Stimulated activated CD8-positive, alpha-beta memory T cell treated with anti-CD3 and anti-CD28 coated beads, Interleukin-4, amount 100 ng/mL, for 48 hours (primary cell): ENCODE data around the gene PRG2.

Experiments
- DNase-seq: peaks from one replicate; pipeline ENCODE4 v3.0.0-alpha.2; 2020

Gene PRG2

DNA sequence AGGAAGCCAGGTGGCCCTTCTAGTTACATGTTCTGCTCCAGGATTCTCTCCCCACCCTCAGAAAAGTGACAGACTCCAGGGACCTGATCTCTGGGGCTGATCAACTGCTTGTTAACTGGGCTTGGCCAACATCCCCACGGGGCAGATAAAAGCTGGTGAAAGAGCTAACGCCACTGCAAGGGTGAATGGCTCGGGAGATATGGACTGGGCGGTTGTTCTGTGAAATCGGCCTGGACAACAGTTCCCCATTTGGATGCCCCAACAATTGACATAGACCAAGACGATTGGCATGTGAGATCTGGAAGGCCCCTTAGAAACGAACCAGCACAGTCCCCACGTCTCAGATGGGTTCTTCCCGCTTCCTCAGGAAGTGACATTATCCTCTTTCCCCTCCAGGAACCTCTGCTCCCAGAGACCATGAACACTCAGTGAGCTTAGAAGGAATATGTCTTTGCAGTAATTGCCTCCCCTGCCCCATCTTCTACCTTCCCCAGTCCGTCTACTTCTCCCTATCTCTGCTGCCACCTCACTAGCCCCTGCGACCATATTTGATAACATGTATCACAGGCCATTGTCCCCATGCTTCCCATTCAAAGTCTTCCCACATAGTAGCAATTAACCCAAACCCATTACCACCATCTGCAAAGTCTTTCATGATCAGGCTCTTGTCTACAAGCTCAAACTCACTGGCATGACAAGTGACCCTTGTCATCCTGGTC, 5.6 kb upstream of the PRG2 start:
- DNase-seq, result no peak

- no peak for DNase-seq
These were observed 3.9 kb upstream of the PRG2 start for GRCh38 chr11:57394203-57394965.

GRCh38 chr11:57392763-57393105, 2.3 kb upstream of the PRG2 start:
- DNase-seq, result no peak

DNA sequence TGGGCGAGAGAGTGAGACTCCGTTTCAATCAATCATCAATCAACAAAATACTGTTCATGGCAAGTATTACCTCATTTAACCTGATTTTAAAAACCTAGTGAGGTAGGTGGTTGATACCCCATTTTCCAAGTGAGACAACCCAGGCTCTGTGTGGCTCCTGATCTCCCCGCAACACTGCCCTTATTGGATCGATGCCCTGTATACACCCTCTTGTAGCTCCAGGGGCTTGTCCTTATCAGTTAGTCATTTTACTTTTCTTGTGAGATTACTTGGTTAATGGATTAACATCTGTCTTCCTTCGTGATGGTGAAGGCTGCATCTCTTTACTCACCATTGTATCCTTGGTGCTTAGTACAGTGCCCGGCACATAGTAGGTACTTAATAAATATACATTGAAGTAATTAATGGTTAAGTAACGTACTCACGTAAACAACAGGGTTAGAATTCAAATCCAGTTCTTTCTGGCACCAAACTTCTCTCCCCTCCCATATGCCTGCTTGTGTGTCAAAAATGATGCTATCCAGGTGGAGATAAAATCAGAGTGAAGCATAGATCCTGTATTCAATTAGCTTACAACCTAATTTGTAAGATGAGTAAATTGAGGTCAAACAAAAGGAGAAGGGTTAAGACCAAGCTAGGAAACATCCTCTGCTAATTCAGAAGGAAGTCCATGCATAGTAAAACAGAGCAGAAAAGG, 1.8 kb upstream of the PRG2 start:
- DNase-seq, result no peak

DNA sequence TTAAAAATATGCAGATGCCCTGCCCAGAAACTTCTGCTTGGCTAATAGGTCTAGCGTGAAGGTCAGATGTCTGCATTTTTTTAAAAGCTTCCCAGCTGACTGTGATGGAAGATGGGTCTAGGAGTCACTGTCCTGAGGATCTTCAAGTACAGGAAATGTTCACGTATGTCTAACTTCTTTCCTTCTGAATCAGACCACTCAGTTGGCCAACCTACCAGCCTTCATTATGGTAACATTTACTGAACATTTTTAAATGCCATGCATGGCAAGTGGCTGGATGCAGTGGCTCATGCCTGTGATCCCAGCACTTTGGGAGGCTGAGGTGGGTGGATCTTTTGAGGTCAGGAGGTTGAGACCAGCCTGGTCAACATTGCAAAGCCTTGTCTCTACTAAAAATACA, 1.1 kb upstream of the PRG2 start:
- no peak for DNase-seq

DNA sequence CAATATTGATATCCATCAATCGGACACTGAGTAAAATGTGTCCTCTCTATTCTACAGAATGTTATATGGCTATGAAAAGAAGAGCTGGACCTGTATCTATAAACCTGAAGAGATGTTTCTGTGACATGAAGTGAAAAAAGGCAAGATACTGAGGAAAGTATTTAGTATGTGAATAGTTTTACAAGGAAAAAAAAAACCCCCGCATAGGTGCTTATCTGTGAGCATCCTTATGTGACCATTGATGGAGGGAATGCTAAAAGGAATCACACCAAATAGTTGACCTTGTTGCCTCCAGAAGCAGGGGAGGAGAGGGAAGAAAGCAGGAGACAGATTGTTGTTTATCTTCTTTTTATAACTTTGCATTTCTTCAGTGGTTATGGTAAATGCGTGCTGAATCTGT, 661 bp upstream of the PRG2 start:
- no peak for DNase-seq

GRCh38 chr11:57387289-57388030, 3.0 kb downstream of the PRG2 start:
- DNase-seq, result no peak

DNA sequence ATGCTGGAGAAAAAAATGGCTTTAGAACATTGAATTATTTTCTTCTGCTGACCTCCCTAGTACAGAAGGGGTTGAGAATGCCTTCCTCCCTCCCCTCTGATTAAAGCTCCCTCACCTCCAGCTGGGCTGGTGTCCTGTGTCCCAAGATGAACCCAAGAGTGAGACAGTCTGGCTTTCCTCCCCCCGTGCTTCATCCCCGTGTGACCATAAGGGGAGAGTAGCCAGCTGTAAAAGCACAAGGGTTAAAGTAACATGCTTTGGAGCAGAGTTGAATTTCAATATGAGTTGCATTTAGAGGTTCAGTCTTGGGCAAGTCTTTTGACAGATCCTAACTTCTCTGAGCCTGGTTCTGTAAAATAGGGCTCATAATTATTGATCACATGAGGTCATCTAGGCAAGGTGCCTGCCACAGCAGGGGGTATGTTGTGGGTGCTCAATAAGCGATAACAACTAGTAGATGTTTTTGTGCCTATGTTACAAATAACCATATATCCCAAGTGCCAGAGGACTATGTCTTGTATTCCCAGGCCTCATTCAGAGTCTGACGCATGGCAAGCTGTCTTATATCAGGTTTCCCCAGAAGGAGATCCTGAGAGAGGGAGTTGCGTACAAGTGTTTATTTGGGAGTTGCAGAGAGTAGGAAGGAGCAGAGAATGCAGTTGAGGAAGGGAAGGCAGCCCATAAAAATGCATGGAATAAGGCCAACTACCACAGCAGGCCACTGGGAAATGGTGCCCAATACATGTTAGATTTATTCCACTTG, 4.1 kb downstream of the PRG2 start:
- DNase-seq, result no peak

DNA sequence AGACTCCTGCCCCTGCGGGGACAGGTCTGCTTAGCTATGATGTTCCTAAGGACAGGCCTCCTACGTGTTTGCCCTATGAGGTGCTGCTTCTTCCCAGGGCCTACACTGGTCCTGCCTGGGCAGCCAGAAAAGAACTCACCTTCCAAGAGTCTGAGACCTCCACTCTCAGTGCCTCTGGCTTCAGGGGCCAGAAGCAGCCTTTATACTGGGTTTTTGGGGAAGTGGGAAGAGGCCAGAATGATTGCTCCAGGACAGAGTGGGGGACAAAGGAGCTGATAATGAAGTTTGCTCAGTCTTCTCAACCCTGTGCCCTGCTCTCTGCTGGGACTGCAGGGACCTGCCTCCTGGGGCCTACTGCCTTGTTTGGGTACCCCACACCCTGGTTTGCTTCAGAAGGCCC, 9.5 kb downstream of the PRG2 start, which contains the start of gene PRG3:
Gene PRG3, minus strand, starts transcription at position 176 of the 400 bp plus-strand sequence. CDS start 442 bp downstream, outside the sequence.
- DNase-seq, result no peak

DNA sequence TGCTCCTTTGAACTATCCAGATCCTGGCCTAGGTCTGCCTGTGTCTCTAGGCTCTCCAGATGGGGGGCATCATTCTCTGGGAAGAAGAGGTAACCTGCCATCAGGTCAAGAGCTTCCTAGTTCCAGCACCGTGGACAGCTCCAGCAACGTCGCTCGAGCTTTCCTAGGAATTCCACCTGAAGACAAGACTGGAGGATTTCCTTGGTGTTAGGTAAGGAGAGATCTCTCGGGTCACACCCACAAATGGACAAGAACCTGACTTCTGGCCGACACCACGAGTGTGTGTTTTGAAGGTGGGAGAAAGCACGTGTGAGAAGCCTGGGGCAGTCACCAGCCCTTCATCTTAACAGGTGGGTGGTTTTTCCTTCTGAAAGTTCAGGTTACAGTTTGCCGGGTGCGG, 10.7 kb downstream of the PRG2 start:
- DNase-seq, result no peak

DNA sequence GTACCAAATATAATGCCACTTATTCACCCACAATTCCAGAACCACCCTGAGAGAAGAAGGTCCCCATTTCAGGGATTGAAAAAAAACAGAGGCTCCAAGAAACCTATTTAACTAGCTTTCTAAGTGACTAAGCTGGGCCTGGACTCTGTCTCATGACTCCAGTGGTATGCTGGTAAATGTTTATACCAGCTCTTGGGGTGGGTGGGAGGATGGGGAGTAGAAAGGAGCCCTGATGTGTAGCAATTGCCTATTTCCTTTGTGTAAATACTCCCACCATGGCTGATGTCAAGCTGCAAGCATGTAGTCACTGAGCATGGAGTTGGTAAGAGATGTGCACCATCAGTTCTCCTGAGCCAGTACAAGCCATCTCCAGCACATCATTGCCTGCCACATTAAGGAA, 12.3 kb downstream of the PRG2 start:
- no peak for DNase-seq

GRCh38 chr11:57377107-57377506, 13.3 kb downstream of the PRG2 start:
- DNase-seq, result no peak

GRCh38 chr11:57376095-57377090, 14.1 kb downstream of the PRG2 start:
- no peak for DNase-seq

DNA sequence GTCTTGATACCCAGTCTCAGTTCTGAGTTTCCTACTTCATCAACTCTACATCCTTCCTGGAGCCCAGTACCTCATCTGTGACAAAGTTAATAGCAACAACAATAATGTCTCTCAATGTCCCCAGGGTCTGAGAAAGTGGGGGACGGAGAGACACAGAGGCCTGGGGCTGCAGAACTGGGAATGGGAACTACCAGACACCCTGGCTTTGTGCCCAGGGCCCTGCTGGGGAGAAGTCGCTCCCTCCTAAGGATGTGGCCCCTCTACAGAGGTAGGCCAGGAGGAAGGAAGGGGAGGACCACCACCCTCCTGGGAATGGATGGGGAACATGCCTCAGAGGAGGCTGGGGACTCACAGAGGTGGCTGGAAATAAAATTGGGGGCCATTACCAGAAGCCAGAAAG, 15.0 kb downstream of the PRG2 start:
- DNase-seq, result no peak

- DNase-seq, result no peak
These were observed 15.5 kb downstream of the PRG2 start for GRCh38 chr11:57374966-57375365.

GRCh38 chr11:57373146-57373545, 17.3 kb downstream of the PRG2 start:
- DNase-seq, result no peak

DNA sequence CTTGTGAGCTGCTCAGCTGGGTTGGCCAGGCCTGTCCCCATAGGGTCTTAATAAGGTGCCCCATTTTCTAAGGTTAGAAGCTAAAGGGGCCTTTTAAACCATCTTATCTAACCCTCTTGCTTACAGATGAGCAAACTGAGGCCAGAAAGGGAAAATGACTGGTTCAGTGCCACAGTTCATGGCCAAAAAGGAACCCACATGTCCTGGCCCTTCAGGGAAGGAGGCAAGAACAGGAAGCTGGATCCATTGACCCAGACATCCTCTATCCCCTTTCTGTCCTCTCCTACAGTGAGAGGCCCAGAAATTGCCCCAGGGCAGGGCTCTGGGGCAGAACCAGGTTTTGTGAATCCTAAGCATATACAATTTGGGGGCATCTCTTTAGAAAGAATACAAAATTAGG, 19.5 kb downstream of the PRG2 start:
- no peak for DNase-seq

DNA sequence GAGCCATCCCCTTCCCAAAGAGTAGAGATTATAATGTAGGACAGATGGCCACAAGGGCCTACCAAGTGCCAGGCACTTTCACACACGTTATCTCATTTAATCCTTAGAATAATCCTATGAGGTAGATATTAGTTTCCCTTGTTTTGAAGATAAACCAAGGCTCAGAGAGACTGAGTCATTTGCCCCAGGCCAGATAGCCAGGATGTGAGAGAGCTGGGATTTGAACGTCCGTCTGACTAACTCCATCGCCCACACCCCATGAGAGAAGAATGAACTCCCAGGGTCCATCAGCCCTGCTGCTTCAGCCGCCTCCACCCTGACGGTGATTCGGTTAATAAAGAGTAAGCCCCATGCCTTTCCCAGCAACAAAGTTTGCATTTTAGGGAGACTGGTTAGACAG, 20.2 kb downstream of the PRG2 start:
- no peak for DNase-seq

- no peak for DNase-seq
These were observed 21.6 kb downstream of the PRG2 start for GRCh38 chr11:57368845-57369232.

- DNase-seq, result no peak
These were observed 22.2 kb downstream of the PRG2 start for GRCh38 chr11:57368106-57368844.
